Glutamatergic neuron (in vitro differentiated cells): ENCODE measurements around the gene APOC4. TPM values are rescaled to one million over a fixed set of nuclear protein-coding genes. Genes with fewer than 3 reads are reported as not detected.

ENCODE experiments used
- DNase-seq: peaks from one replicate; pipeline ENCODE4 v3.0.0; 2022
- H3K27ac Mint-ChIP-seq: one replicate; pipeline ENCODE4 v1.8.0; 2020; ENCODE audit warnings: mild to moderate bottlenecking, mixed read lengths, inconsistent platforms; ENCODE audit not compliant: unreplicated experiment
- H3K27me3 Mint-ChIP-seq: one replicate; pipeline ENCODE4 v1.8.0; 2020; ENCODE audit warnings: mild to moderate bottlenecking, moderate library complexity, mixed read lengths, inconsistent platforms; ENCODE audit not compliant: unreplicated experiment
- H3K36me3 Mint-ChIP-seq: one replicate; pipeline ENCODE4 v1.8.0; 2020; ENCODE audit warnings: mild to moderate bottlenecking, mixed read lengths, inconsistent platforms; ENCODE audit not compliant: unreplicated experiment
- H3K4me1 Mint-ChIP-seq: one replicate; pipeline ENCODE4 v1.8.0; 2020; ENCODE audit warnings: mild to moderate bottlenecking, low read depth, mixed read lengths, inconsistent platforms; ENCODE audit not compliant: unreplicated experiment
- H3K4me3 Mint-ChIP-seq: one replicate; pipeline ENCODE4 v1.8.0; 2020; ENCODE audit warnings: mild to moderate bottlenecking, mixed read lengths, inconsistent platforms; ENCODE audit not compliant: unreplicated experiment
- H3K9me3 Mint-ChIP-seq: one replicate; pipeline ENCODE4 v1.8.0; 2020; ENCODE audit warnings: mild to moderate bottlenecking, moderate library complexity, mixed read lengths, inconsistent platforms; ENCODE audit not compliant: unreplicated experiment
- CTCF ChIP-seq: fragments of 200-600 bp; sonication (generic); IDR thresholded peaks from one replicate; pipeline ENCODE4 v1.5.0; 2021; ENCODE audit not compliant: partially characterized antibody, unreplicated experiment
- total RNA-seq: library from RNA; stranded (reverse); fragmentation: NEBNext Ultra II Directional; extraction: Animal tissue kit (Norgen Biotek cat#: 25700); gene quantifications from one replicate; pipeline ENCODE4 v1.2.1, GENCODE V29; 2021; ENCODE audit not compliant: unreplicated experiment

APOC4 gene
- total RNA-seq, 1 donor from 2014 or later, result not detected

- Mint-ChIP-seq H3K27ac (no peak overlapping the region), H3K4me3 (no peak overlapping the region), H3K9me3 (peaks cover 12% of the 10 kb centered on the region), H3K4me1 (no peaks in the 10 kb centered on the region), H3K36me3 (no peaks in the 10 kb centered on the region), H3K27me3 (no peaks in the 10 kb centered on the region)
- TF ChIP-seq CTCF, result no peak
- no peak for DNase-seq
Measured at GRCh38 chr19:44988273-44988672, 46.2 kb downstream of the APOC4 start.

GRCh38 chr19:44988896-44989556, 47.0 kb downstream of the APOC4 start:
- Mint-ChIP-seq H3K4me3 (no peak overlapping the region), H3K27me3 (no peaks in the 10 kb centered on the region), H3K4me1 (no peaks in the 10 kb centered on the region), H3K36me3 (no peaks in the 10 kb centered on the region), H3K9me3 (peaks cover 12% of the 10 kb centered on the region), H3K27ac (peak overlapping the region; percentile 4)
- peak; percentile 80 for DNase-seq
- peak; percentile 73 for TF ChIP-seq CTCF

GRCh38 chr19:44990459-44990858, 48.4 kb downstream of the APOC4 start:
- no peak for DNase-seq
- Mint-ChIP-seq H3K9me3 (peaks cover 10% of the 10 kb centered on the region), H3K36me3 (no peaks in the 10 kb centered on the region), H3K27ac (no peak overlapping the region), H3K4me3 (no peak overlapping the region), H3K27me3 (peaks cover 5% of the 10 kb centered on the region), H3K4me1 (no peaks in the 10 kb centered on the region)
- TF ChIP-seq CTCF, result no peak

GRCh38 chr19:44990966-44991365, 48.9 kb downstream of the APOC4 start:
- H3K27ac Mint-ChIP-seq, result no peak overlapping the region
- TF ChIP-seq CTCF, result no peak
- peaks cover 5% of the 10 kb centered on the region for H3K27me3 Mint-ChIP-seq
- no peaks in the 10 kb centered on the region for H3K36me3 Mint-ChIP-seq
- peaks cover 9% of the 10 kb centered on the region for H3K9me3 Mint-ChIP-seq
- no peak for DNase-seq
- H3K4me1 Mint-ChIP-seq, result no peaks in the 10 kb centered on the region
- no peak overlapping the region for H3K4me3 Mint-ChIP-seq

GRCh38 chr19:44992336-44993163, 50.5 kb downstream of the APOC4 start:
- no peak for TF ChIP-seq CTCF
- H3K9me3 Mint-ChIP-seq, result peaks cover 4% of the 10 kb centered on the region
- H3K27me3 Mint-ChIP-seq, result peaks cover 5% of the 10 kb centered on the region
- no peaks in the 10 kb centered on the region for H3K36me3 Mint-ChIP-seq
- no peak overlapping the region for H3K4me3 Mint-ChIP-seq
- DNase-seq, result no peak
- H3K27ac Mint-ChIP-seq, result no peak overlapping the region
- no peaks in the 10 kb centered on the region for H3K4me1 Mint-ChIP-seq
